ENCODE results near the gene SORBS2.
A peak's percentile ranks its signal among the peaks of the same experiment; 100 is the strongest.

The SORBS2 gene

DNA sequence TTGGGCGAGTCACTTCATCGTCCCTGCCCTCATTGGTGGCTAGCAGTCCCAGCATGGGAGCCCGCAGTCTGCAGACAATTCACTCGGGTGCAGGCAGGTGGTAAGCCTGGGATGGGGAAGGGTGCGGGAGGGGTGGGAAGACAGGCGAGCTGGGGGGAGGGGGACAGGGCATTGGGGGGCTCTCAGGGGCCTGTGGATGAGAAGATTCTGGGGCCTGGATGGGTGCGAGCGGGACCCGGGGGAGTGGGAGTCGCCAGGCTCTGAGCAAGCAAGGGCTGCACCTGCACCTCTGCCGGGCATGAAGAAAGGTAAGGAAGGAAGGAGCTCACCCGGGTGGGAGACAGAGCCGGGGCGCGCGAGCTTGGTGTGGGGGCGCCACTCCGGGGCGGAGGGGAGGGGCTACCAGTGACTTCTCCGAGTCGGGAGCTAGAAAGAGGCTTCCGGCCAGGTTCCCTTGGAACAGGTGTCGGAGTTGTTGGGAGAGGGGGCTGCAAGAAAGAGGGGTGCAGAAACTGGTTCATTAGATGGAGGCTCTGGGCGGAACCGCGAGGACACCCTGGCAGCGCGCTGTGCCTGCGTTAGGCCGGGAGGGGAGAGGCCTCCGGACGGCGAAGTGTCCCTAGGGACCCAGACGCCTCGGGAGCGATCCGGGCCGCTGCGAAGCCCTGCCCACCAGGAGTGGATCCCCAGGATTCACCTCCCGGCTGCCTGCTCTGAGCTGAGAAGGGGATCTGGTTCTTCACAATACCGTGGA, 173.3 kb downstream of the SORBS2 start:
- TF ChIP-seq, protein P1, sequence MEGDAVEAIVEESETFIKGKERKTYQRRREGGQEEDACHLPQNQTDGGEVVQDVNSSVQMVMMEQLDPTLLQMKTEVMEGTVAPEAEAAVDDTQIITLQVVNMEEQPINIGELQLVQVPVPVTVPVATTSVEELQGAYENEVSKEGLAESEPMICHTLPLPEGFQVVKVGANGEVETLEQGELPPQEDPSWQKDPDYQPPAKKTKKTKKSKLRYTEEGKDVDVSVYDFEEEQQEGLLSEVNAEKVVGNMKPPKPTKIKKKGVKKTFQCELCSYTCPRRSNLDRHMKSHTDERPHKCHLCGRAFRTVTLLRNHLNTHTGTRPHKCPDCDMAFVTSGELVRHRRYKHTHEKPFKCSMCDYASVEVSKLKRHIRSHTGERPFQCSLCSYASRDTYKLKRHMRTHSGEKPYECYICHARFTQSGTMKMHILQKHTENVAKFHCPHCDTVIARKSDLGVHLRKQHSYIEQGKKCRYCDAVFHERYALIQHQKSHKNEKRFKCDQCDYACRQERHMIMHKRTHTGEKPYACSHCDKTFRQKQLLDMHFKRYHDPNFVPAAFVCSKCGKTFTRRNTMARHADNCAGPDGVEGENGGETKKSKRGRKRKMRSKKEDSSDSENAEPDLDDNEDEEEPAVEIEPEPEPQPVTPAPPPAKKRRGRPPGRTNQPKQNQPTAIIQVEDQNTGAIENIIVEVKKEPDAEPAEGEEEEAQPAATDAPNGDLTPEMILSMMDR (conservative IDR thresholded peaks at IDR 0.05; ENCODE audit: low read depth, low read length): no peak
- DNase-seq (ENCODE audit: low read depth): no peak
- H3K4me3 ChIP-seq (ENCODE audit: low read depth, low read length): peak overlapping the region; percentile 45

DNA sequence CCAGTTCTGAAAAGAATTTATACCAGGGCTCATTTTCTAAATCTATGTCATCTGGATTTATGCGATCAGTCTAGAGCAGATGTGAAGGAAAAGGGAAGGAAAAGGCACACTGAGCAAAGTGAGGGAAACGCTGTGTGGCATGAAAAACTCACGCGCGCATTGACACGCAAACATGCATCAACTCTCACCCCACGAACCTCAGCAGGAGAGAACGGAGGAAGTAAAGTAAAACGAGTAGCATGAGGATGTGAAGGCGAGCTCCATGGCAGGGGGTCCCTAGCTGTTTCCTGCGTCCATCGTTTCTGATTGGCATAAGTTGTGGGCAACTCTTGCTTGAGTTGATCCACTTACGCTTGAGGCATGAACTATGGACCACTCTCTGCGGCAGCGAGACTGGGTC, 173.9 kb downstream of the SORBS2 start:
- TF ChIP-seq, protein P1 (conservative IDR thresholded peaks at IDR 0.05; ENCODE audit: low read depth, low read length): no peak
- no peak for DNase-seq (ENCODE audit: low read depth)
- H3K4me3 ChIP-seq (ENCODE audit: low read depth, low read length): no peak overlapping the region

DNA sequence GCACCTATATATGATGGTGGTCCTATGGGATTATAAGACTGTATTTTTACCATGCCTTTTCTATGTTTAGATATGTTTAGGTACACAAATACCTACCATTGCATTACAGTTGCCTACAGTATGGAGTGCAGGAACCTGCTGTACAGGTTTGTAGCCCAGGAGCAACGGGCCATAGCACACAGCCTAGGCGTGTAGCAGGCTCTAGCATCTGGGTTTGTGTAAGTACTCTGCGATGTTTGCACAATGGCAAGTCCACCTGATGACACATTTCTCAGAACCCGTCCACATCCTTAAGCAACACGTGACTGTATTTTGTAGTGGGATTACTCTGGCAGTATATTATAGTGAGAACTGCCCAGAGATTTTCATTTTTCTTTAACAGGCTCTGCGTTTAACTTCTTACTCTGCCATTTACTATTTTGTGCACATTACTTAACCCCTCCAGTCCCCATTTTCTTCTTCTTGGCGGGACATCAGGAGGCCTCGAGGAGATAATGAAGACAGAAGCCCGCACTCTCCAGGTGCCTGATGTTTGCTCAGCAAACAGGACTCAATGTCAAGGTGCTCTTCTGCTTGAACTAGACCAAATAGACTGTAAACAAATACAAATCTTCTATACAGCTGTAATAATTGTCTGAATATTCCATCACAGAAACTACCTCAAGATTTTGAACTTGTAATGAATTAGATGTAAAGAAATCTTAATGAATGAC, 174.7 kb downstream of the SORBS2 start:
- TF ChIP-seq, protein P1 (conservative IDR thresholded peaks at IDR 0.05; ENCODE audit: low read depth, low read length): no peak
- no peak for DNase-seq (ENCODE audit: low read depth)
- no peak overlapping the region for H3K4me3 ChIP-seq (ENCODE audit: low read depth, low read length)

DNA sequence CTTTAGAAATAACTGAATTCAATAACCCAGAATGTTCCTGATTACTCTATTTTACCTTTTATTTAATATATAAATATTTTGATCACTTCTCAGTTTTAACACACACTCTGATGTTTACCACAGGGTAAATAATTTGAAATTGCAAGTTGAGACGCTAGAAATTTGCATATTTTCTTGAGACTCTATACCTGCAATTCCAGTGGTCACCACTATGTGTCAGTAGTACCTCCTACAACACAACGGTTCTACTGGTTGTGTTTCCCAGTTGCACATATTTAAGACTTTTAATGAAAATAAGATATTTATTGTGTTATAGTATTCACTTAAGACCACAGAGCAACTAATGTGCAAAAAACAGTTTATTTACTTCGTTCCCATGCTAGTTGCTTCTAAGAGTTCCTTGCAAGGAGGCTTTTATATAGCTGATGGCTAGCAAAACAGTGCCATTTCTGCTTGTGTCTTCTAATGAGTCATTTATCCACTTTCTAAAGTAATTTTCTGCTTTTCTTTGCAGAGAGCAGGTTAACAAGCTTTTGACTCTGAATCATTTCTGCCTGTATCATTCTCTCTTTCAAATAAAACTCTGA, 177.8 kb downstream of the SORBS2 start:
- no peak overlapping the region for H3K4me3 ChIP-seq (ENCODE audit: low read depth, low read length)
- DNase-seq (ENCODE audit: low read depth): peak; percentile 24
- TF ChIP-seq, protein P1 (conservative IDR thresholded peaks at IDR 0.05; ENCODE audit: low read depth, low read length): peak; percentile 56

GRCh38 chr4:185626798-185627197, 185.2 kb downstream of the SORBS2 start:
- TF ChIP-seq, protein P1 (conservative IDR thresholded peaks at IDR 0.05; ENCODE audit: low read depth, low read length): no peak
- no peak overlapping the region for H3K4me3 ChIP-seq (ENCODE audit: low read depth, low read length)

GRCh38 chr4:185625503-185625902, 186.5 kb downstream of the SORBS2 start:
- H3K4me3 ChIP-seq (ENCODE audit: low read depth, low read length): no peak overlapping the region
- DNase-seq (ENCODE audit: low read depth): no peak
- TF ChIP-seq, protein P1 (conservative IDR thresholded peaks at IDR 0.05; ENCODE audit: low read depth, low read length): no peak

More at GRCh38 chr4:185626798-185627197, 185.2 kb downstream of the SORBS2 start:
- no peak for DNase-seq (ENCODE audit: low read depth)
